ENCODE measurements around the gene BICC1. TPM values are rescaled to one million over a fixed set of nuclear protein-coding genes. Genes with fewer than 3 reads are reported as not detected.

Gene BICC1
- polyA plus RNA-seq, 1 donor (not counting 4 experiments of a cell fraction or from before 2014, with no cell fraction given), result 4.2 TPM

GRCh38 chr10:58840840-58841435, 328.3 kb downstream of the BICC1 start:
- Histone ChIP-seq H4K20me1 (ENCODE audit: control insufficient read depth, extremely low read depth, insufficient read depth, low read length) (no peaks in the 10 kb centered on the region), H3K79me2 (ENCODE audit: control insufficient read depth, insufficient read depth, low read length) (no peaks in the 10 kb centered on the region), H3K36me3 (ENCODE audit: control insufficient read depth in 2 of 2, extremely low read depth in 1 of 2, insufficient read depth in 2 of 2, low read length in 2 of 2) (no peaks in the 10 kb centered on the region), H3K9me1 (ENCODE audit: control insufficient read depth, extremely low read depth, insufficient read depth, low read length) (no peaks in the 10 kb centered on the region), H3K4me1 (ENCODE audit: control insufficient read depth, extremely low read depth, insufficient read depth, low read length) (no peaks in the 10 kb centered on the region), H3K4me2 (ENCODE audit: control insufficient read depth, extremely low read depth, insufficient read depth, low read depth, low read length) (no peak overlapping the region), H3K27me3 (ENCODE audit: control insufficient read depth, extremely low read depth, insufficient read depth, low read length) (no peaks in the 10 kb centered on the region), H3K9me3 (ENCODE audit: control insufficient read depth, low read depth, low read length) (no peaks in the 10 kb centered on the region), H3K4me3 (ENCODE audit: control insufficient read depth in 2 of 3, extremely low read depth in 1 of 3, insufficient read depth in 2 of 3, low read depth in 1 of 3, low read length in 3 of 3) (no peak overlapping the region), H2AFZ (ENCODE audit: control insufficient read depth, low read length) (no peak overlapping the region), H3K27ac (ENCODE audit: control insufficient read depth, insufficient read depth, low read length) (no peak overlapping the region), H3K9ac (ENCODE audit: control insufficient read depth, extremely low read depth, insufficient read depth, low read length) (no peak overlapping the region)
- dilution Hi-C loops (cut with MboI; ENCODE audit: extremely low pct_ligation_motif_present, low sequenced_read_pairs), result no loop called here
- TF ChIP-seq EZH2 (IDR thresholded peaks at IDR 0.05; ENCODE audit: low read length) (no peak), CTCF (optimal IDR thresholded peaks at IDR 0.05 in 1 of 3, IDR thresholded peaks at IDR 0.05 in 1 of 3, conservative IDR thresholded peaks at IDR 0.05 in 1 of 3; ENCODE audit: extremely low read depth in 1 of 3, insufficient read depth in 2 of 3, low read length in 3 of 3) (no peak)
- FAIRE-seq (no peak), DNase-seq (ENCODE audit: low read depth, low spot score) (no peak)

- no peaks in the 10 kb centered on the region for H3K79me2 ChIP-seq (ENCODE audit: control insufficient read depth, insufficient read depth, low read length)
- dilution Hi-C loops (cut with MboI; ENCODE audit: extremely low pct_ligation_motif_present, low sequenced_read_pairs), result no loop called here
- H2AFZ ChIP-seq (ENCODE audit: control insufficient read depth, low read length), result no peak overlapping the region
- H3K27ac ChIP-seq (ENCODE audit: control insufficient read depth, insufficient read depth, low read length), result no peak overlapping the region
- no peak overlapping the region for H3K4me2 ChIP-seq (ENCODE audit: control insufficient read depth, extremely low read depth, insufficient read depth, low read depth, low read length)
- H4K20me1 ChIP-seq (ENCODE audit: control insufficient read depth, extremely low read depth, insufficient read depth, low read length), result no peaks in the 10 kb centered on the region
- no peaks in the 10 kb centered on the region for H3K27me3 ChIP-seq (ENCODE audit: control insufficient read depth, extremely low read depth, insufficient read depth, low read length)
- H3K4me3 ChIP-seq (ENCODE audit: control insufficient read depth in 2 of 3, extremely low read depth in 1 of 3, insufficient read depth in 2 of 3, low read depth in 1 of 3, low read length in 3 of 3), result no peak overlapping the region
- H3K9me3 ChIP-seq (ENCODE audit: control insufficient read depth, low read depth, low read length), result no peaks in the 10 kb centered on the region
- H3K9me1 ChIP-seq (ENCODE audit: control insufficient read depth, extremely low read depth, insufficient read depth, low read length), result no peaks in the 10 kb centered on the region
- no peak for FAIRE-seq
- H3K36me3 ChIP-seq (ENCODE audit: control insufficient read depth in 2 of 2, extremely low read depth in 1 of 2, insufficient read depth in 2 of 2, low read length in 2 of 2), result no peaks in the 10 kb centered on the region
- H3K9ac ChIP-seq (ENCODE audit: control insufficient read depth, extremely low read depth, insufficient read depth, low read length), result no peak overlapping the region
- no peak for DNase-seq (ENCODE audit: low read depth, low spot score)
- TF ChIP-seq CTCF (optimal IDR thresholded peaks at IDR 0.05 in 1 of 3, IDR thresholded peaks at IDR 0.05 in 1 of 3, conservative IDR thresholded peaks at IDR 0.05 in 1 of 3; ENCODE audit: extremely low read depth in 1 of 3, insufficient read depth in 2 of 3, low read length in 3 of 3), result no peak
- TF ChIP-seq EZH2 (IDR thresholded peaks at IDR 0.05; ENCODE audit: low read length), result no peak
- no peaks in the 10 kb centered on the region for H3K4me1 ChIP-seq (ENCODE audit: control insufficient read depth, extremely low read depth, insufficient read depth, low read length)
Measured at GRCh38 chr10:58842860-58843376, 330.2 kb downstream of the BICC1 start.

All from keratinocyte (primary cell).